ENCODE data around the gene SPNS3. TPM values are rescaled to one million over a fixed set of nuclear protein-coding genes. Genes with fewer than 3 reads are reported as not detected.

SPNS3 gene
- total RNA-seq, 2 donors from 2014 or later: 4.4 to 8.7 TPM

GRCh38 chr17:4536742-4537411 lies 103.1 kb downstream of the SPNS3 start:
- no peak for ATAC-seq
- Mint-ChIP-seq H3K9me3 (no peaks in the 10 kb centered on the region), H3K36me3 (no peaks in the 10 kb centered on the region), H3K27ac (no peak overlapping the region)
- no peak for DNase-seq (ENCODE audit: low spot score in 2 of 2)

Other genes with a start within 250 kb of the SPNS3 start
- gene ANKFY1, start 170.0 kb upstream of the SPNS3 start, total RNA-seq: 10 to 100 TPM; 52.8 to 54.0 TPM
- 10 to 100 TPM; 57.9 to 68.1 TPM for gene UBE2G1, start 67.3 kb upstream of the SPNS3 start, total RNA-seq
- under 1 TPM; 0.16 to 0.64 TPM for gene SPNS2, start 64.9 kb downstream of the SPNS3 start, total RNA-seq
- 10 to 100 TPM; 62.3 to 71.3 TPM for gene MYBBP1A, start 121.4 kb downstream of the SPNS3 start, total RNA-seq
- not detected for gene GGT6, start 126.6 kb downstream of the SPNS3 start, total RNA-seq
- gene SMTNL2, start 150.6 kb downstream of the SPNS3 start, total RNA-seq: not detected
- under 1 TPM in 1 of 2 donors, not detected in 1; 0.14 TPM for gene ALOX15, start 207.7 kb downstream of the SPNS3 start, total RNA-seq